Loucy (cell line): Measurements from ENCODE around the gene PHKA1.
"Not testable (repeated sequence)": the region's sequence is repeated elsewhere in the genome, so short reads cannot be mapped to it uniquely, and the experiment has no call there.

Experiments used
- H2AFZ ChIP-seq: fragments of 200-600 bp; sonication (generic); 2 replicates; pipeline ENCODE4 v1.6.0; 2016; ENCODE audit warnings: antibody characterized with exemption, mild to moderate bottlenecking, low read length, moderate library complexity
- H3F3A ChIP-seq: fragments of 200-600 bp; 2 replicates; pipeline ENCODE4 v1.6.0; 2016; ENCODE audit warnings: antibody characterized with exemption, low read depth, mild to moderate bottlenecking
- H3K27me3 ChIP-seq: fragments of 200-600 bp; sonication (generic); 2 replicates; pipeline ENCODE4 v1.6.1; 2014; ENCODE audit warnings: low read length, mild to moderate bottlenecking; ENCODE audit not compliant: insufficient read depth, poor library complexity, severe bottlenecking
- H3K36me3 ChIP-seq: fragments of 200-600 bp; sonication (generic); 2 replicates; pipeline ENCODE4 v1.6.1; 2016; ENCODE audit warnings: low read length; ENCODE audit not compliant: insufficient read depth
- H3K4me1 ChIP-seq: fragments of 200-600 bp; sonication (generic); 2 replicates; pipeline ENCODE4 v1.5.1; 2014; ENCODE audit warnings: low read length, mild to moderate bottlenecking; ENCODE audit not compliant: insufficient read depth, poor library complexity, severe bottlenecking
- H3K4me2 ChIP-seq: fragments of 200-600 bp; sonication (generic); 2 replicates; pipeline ENCODE4 v1.6.0; 2014; ENCODE audit warnings: antibody characterized with exemption, low read length, low read depth, mild to moderate bottlenecking; ENCODE audit not compliant: poor library complexity, severe bottlenecking
- H3K4me3 ChIP-seq: fragments of 200-600 bp; sonication (generic); 2 replicates; pipeline ENCODE4 v1.5.1; 2014; ENCODE audit warnings: low read length, mild to moderate bottlenecking, mixed read lengths; ENCODE audit not compliant: poor library complexity, severe bottlenecking
- H3K79me2 ChIP-seq: fragments of 200-600 bp; sonication (generic); 2 replicates; pipeline ENCODE4 v1.6.1; 2014; ENCODE audit warnings: low read length; ENCODE audit not compliant: insufficient read depth
- H3K9ac ChIP-seq: fragments of 200-600 bp; sonication (generic); 2 replicates; pipeline ENCODE4 v1.6.0; 2014; ENCODE audit warnings: mild to moderate bottlenecking, low read depth, low read length, moderate library complexity; ENCODE audit not compliant: poor library complexity, severe bottlenecking
- H3K9me2 ChIP-seq: fragments of 200-600 bp; sonication (generic); replicated peaks from 2 replicates; pipeline ENCODE4 v1.6.1; 2016; ENCODE audit warnings: low read depth, low read length, mixed read lengths
- H3K9me3 ChIP-seq: fragments of 200-600 bp; sonication (generic); 2 replicates; pipeline ENCODE4 v1.6.1; 2014; ENCODE audit warnings: mild to moderate bottlenecking, antibody characterized with exemption, low read length, low read depth; ENCODE audit not compliant: insufficient read depth
- H4K20me1 ChIP-seq: fragments of 200-600 bp; sonication (generic); 2 replicates; pipeline ENCODE4 v1.6.0; 2014; ENCODE audit warnings: antibody characterized with exemption, low read length, mild to moderate bottlenecking; ENCODE audit not compliant: insufficient read depth, poor library complexity, severe bottlenecking
- EZH2phosphoT487 ChIP-seq: fragments of 200-600 bp; IDR thresholded peaks from 2 replicates; pipeline ENCODE4 v1.6.1; 2018; ENCODE audit warnings: antibody characterized with exemption, mild to moderate bottlenecking, moderate library complexity, borderline replicate concordance
- TF ChIP-seq, protein P1 (sequence below): fragments of 200-600 bp; sonication (generic); conservative IDR thresholded peaks from 2 replicates; pipeline ENCODE4 v1.5.1; 2014; ENCODE audit warnings: mild to moderate bottlenecking, antibody characterized with exemption, low read length

PHKA1 gene

DNA sequence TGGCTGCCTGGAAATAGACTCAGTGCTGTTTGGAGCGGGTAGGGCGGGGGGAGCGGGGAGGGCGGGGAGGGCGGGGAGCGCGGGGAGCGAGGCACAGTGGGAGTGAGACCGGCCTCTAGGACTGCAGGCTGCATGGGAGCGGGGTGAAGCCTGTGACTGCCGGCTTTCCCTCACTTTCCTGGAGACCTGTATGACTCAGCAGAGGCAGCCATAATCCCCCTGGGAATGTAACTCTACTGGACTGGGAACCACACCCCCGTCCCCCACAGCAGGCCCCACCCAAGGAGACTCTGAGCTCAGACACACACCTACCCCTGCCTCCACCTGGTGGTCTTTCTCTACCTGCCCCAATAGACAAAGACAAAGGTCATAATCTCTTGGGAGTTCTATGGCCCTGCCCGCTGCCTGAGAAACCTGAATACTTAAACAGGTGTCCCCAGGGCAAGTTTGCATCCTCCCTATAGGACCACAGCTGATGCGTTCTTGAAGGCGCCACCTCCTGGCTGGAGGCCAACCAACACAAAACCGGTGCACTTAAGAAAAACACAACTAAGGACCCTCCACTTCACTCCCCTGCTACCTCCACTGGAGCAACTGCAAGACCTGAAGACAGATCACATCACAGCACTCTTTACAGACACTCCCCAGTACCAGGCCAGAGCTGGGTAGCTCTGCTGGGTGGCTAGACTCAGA, 159.5 kb downstream of the PHKA1 start:
- no peaks in the 10 kb centered on the region for H4K20me1 ChIP-seq
- H3K4me2 ChIP-seq = no peak overlapping the region
- no peaks in the 10 kb centered on the region for H3K9me2 ChIP-seq
- TF ChIP-seq, protein P1, sequence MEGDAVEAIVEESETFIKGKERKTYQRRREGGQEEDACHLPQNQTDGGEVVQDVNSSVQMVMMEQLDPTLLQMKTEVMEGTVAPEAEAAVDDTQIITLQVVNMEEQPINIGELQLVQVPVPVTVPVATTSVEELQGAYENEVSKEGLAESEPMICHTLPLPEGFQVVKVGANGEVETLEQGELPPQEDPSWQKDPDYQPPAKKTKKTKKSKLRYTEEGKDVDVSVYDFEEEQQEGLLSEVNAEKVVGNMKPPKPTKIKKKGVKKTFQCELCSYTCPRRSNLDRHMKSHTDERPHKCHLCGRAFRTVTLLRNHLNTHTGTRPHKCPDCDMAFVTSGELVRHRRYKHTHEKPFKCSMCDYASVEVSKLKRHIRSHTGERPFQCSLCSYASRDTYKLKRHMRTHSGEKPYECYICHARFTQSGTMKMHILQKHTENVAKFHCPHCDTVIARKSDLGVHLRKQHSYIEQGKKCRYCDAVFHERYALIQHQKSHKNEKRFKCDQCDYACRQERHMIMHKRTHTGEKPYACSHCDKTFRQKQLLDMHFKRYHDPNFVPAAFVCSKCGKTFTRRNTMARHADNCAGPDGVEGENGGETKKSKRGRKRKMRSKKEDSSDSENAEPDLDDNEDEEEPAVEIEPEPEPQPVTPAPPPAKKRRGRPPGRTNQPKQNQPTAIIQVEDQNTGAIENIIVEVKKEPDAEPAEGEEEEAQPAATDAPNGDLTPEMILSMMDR = peak; percentile 35
- TF ChIP-seq EZH2phosphoT487 = no peak
- H3F3A ChIP-seq = no peaks in the 10 kb centered on the region
- H3K4me1 ChIP-seq = no peaks in the 10 kb centered on the region
- H3K36me3 ChIP-seq = 0 out of 2 replicates have a peak, but pooled peaks cover under 1% of the 10 kb centered on the region
- H3K9me3 ChIP-seq = no peaks in the 10 kb centered on the region
- no peaks in the 10 kb centered on the region for H3K27me3 ChIP-seq
- H3K4me3 ChIP-seq = no peak overlapping the region
- H3K79me2 ChIP-seq = peaks cover 6% of the 10 kb centered on the region; the same call in 1 of the 2 replicates
- H2AFZ ChIP-seq = no peak overlapping the region
- no peak overlapping the region for H3K9ac ChIP-seq

DNA sequence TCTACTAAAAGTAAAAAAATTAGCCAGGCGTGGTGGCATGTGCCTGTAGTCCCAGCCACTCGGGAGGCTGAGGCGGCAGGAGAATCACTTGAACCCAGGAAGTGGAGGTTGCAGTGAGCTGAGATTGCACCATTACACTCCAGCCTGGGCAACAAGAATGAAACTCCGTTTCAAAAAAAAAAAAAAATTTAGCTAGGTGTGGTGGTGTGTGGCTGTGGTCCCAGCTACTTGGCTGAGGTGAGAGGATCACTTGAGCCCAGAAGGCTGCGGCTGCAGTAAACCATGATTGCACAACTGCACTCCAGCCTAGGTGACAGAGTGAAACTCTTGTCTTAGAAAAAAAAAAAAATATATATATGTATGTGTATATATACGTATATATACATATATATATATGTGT, 161.7 kb downstream of the PHKA1 start:
- H3K27me3 ChIP-seq, H4K20me1 ChIP-seq, H2AFZ ChIP-seq, H3K9me2 ChIP-seq, H3K9ac ChIP-seq, H3K4me1 ChIP-seq, H3K36me3 ChIP-seq, H3K9me3 ChIP-seq, H3K4me2 ChIP-seq, H3K79me2 ChIP-seq, H3F3A ChIP-seq, H3K4me3 ChIP-seq: not testable (repeated sequence)

DNA sequence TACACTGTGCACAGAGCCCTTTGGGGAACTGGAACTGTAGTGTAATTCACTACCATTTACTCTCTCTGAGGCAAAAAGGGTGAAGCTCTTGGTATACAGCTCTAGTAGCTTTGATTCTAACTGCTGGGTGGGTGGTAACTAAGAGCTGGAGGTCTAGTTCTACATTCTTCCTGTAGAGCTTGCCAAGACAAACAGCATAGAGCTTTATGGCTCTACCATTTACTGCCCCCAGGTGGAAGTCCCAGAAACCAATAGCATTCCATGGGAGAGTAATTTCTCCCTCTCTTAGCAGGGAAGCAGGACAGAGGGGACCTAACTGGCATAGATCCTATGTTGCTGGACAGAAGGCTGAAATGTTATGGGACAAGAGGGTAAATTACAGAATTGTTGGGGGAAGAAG, 168.1 kb downstream of the PHKA1 start:
- Histone ChIP-seq H3K9ac (no peak overlapping the region), H3K4me2 (no peak overlapping the region), H3K36me3 (peaks cover 16% of the 10 kb centered on the region; the same call in 1 of the 2 replicates), H2AFZ (no peak overlapping the region), H3K79me2 (no peaks in the 10 kb centered on the region), H3K27me3 (no peaks in the 10 kb centered on the region), H3K4me3 (no peak overlapping the region), H4K20me1 (no peaks in the 10 kb centered on the region), H3K9me3 (no peaks in the 10 kb centered on the region), H3K4me1 (no peaks in the 10 kb centered on the region), H3K9me2 (no peaks in the 10 kb centered on the region), H3F3A (no peaks in the 10 kb centered on the region)
- TF ChIP-seq, protein P1 = peak; percentile 31; the same call in 1 of the 2 replicates
- TF ChIP-seq EZH2phosphoT487 = no peak

DNA sequence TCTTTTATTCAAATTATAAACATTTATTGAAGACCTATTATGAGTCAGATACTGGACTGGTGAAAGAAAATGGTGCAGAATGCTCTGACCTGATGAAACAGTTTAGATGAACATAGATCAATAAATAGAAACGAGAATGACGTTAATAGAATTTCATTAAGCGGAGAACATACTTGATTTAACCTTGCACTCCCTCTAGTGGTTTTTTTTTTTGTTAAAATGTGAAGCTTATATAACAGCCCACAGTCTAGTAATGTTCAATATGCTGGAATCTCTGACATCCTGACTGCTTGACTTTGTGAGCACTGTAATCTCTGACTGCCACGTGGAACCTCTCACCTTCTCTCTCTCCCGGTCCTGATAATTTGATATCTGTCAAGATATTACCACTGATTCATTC, 173.8 kb downstream of the PHKA1 start:
- no peaks in the 10 kb centered on the region for H3K79me2 ChIP-seq
- H3K4me1 ChIP-seq = no peaks in the 10 kb centered on the region
- H3K4me3 ChIP-seq = no peak overlapping the region
- no peak overlapping the region for H3K4me2 ChIP-seq
- no peak overlapping the region for H2AFZ ChIP-seq
- H3K27me3 ChIP-seq = no peaks in the 10 kb centered on the region
- H3K36me3 ChIP-seq = peaks cover 7% of the 10 kb centered on the region; the same call in 1 of the 2 replicates
- peaks cover 3% of the 10 kb centered on the region for H4K20me1 ChIP-seq
- H3K9ac ChIP-seq = no peak overlapping the region
- no peaks in the 10 kb centered on the region for H3K9me3 ChIP-seq
- no peaks in the 10 kb centered on the region for H3F3A ChIP-seq
- TF ChIP-seq EZH2phosphoT487 = no peak
- TF ChIP-seq, protein P1 = peak; percentile 43
- H3K9me2 ChIP-seq = no peaks in the 10 kb centered on the region
